Hematopoietic multipotent progenitor cell treated with erythropoietin and hydrocortisone succinate and interleukin-3 and kit ligand, for 4 days (in vitro differentiated cells): Measurements from ENCODE around the gene AAGAB.

Experiments used
- DNase-seq: peaks from one replicate; pipeline ENCODE4 v3.0.0-alpha.2; 2015

The AAGAB gene

DNA sequence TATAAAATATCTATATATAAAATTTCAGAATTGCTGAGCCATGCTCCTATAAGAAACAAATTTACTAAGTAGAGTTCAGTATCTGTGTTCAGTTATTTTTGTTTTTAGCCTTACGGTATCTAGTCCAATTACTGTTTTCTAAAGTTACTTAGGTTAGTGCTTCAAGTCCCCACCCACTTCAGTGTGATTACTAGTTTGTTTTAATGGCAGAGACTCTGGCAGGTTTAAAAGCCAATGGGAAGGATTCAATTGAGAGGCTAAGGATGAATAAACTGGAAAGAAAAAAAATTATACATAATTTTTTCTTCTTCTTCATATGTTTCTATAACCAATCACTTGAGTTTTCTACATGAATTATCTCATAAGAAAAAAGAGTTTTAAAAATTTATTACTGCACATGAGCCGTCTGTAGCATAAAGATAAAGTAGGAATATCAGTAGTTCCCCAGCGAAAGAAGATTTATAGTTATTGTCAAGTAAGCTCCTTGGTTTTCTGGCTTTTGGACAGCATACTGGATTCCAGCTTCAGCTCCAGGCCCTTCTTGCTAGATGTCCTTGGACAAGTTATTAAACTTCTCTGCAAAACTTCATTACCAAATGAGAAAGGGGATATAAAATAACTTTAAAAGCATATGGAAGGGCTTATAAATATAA lies 46.8 kb downstream of the AAGAB start:
- DNase-seq, result peak; percentile 42

DNA sequence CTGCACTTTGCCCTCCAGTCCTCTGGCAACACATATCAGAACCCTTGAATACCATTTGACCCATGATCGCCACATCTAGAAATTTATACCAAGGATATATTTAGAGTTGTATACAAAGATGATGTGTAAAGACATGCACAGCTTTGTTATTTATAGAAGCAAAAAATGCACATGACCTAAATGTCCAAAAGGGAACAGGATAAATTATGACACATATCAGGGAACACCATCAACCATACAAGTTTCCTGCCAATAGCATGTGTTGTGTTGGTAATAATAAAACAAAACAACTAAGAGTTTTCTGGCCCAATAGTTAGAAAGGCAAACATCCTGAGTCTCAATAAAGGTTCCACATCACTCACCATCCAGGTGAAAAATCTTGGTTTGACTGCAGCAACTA lies 51.5 kb downstream of the AAGAB start:
- no peak for DNase-seq

DNA sequence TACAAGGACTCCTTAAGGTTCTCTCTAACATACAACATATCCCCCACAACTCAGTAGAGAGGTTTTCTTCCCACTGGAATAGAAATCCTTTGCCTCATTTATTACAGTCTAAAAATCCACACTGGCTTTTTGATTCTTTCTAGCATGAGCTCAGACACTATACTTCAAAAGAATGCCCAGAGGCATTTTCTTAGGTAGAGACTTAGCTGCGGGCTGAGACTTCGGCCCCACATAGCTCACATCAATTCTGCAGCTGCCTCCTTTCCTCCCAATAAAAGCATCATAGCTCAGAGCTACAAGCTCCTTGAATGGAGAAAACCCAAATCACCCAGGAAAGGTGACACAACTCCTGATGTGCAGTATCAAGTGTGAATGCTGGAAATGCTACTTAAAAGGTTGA lies 52.4 kb downstream of the AAGAB start:
- no peak for DNase-seq

DNA sequence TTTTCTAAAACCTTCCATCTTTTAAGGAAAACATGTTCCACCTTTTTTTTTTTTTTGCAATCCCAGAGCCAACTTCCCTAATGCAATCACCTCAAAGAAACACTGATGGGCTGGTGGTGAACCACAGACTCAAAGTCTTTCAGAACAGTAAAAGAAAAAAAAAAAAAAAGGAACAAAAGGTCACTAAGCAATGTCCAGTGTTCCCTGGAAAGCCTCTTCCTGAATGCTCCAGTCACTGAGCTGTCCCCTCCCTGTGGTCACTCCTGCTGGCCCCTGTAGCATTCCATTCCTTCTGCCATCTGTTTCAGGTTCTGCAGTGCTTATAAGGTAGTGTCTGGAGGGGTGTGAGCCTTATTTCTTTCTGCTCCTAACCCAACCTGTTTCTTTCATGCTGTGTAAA lies 53.3 kb downstream of the AAGAB start:
- peak; percentile 19 for DNase-seq

DNA sequence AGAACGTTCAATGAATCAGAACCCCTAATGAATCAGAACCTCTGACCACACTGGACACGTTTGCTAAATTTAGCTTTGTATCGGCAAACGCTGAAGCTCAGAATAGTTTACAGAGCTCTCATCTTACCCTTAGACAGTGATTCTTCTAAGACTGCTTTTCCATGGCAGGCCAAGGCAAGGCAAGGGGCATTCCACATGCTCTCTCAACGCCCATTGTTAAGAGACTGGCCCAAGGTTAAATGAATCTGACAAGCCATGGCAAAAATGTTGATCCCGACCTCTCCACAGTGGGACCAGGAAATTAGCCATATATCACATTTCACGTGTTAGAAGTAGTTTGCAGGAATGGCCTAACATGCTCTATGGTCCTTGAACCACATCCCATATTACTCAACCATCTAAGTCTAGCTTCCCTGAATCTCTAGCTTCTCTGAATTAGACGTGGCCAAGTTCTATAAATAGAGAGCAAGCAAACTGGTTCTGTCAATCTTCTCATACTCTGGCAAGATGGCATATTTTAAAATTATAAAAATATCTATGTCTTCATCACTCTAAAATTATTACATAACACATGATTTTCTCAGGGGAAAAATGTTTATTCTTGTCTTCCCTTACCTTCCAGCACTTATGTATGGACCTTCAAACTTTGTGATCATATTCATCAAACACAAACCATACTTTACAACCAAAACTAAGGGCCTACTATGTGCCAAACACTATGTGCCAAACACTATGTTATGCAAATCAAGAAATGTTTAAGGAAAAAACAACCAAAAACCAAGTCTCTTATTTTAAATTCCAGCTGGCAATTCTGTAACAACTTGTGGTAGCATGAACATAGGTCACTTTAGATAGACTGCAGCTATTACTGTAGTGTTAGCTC lies 54.3 kb downstream of the AAGAB start:
- no peak for DNase-seq

DNA sequence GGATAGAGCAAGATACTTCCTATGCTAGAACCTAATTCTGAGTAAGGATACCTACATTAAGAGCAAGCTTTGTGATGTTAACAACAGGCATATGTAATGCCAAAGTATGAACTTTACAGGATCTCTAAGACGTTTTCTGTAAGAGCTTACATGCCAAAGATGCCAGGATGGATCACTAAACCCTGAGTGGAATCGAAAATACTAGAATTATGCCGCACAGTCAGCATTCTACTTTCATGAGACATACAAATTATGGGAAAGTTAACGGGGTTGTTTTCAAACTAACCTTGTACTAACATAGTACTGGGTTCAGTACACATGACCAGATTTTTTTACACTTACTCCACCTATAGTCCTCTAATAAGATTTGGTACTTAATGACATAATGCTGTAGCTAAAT lies 55.1 kb downstream of the AAGAB start:
- no peak for DNase-seq

DNA sequence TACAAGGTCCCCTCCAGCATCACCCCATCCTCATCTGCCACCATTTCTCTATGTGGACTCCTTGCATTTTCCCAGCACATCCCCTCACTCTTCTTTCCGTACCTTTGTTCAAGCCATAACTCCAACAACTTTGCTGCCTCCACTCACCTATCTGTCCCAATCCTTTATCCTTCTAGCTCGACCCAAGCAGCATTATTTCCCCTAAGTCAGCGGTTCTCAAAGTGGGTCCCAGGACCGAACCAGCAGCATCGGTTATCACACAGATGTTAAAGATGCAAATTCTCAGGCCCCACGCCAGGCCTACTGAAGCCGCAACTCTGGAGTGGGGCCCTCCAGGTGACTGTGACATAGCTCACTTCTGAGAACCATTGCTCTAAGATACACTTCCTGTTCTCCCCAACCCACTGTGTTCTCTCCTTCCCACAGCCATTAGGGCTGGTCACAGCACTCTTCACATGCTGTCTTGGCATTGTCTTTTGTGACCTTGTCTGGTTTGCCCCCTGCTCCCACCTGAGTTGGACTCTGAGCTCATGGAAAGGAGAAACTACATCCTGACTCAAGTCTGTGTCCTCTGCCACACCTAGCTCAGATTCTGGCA lies 56.2 kb downstream of the AAGAB start:
- DNase-seq, result no peak

DNA sequence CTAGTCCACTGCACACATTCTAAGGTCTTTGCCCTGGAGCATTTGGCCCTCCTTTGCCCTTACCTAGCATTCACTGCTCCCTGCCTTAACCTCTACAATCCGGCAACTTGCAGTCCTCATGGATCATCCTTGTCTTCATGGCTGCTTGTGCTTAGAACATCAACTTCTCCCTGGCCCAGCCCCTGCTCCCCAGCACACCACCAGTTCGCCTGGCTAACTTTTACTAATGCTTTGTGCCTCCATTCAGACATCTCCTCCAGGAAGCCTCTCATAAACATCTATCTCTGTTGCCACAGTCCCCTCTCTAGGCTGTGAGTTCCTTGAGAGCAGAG lies 57.1 kb downstream of the AAGAB start:
- no peak for DNase-seq

DNA sequence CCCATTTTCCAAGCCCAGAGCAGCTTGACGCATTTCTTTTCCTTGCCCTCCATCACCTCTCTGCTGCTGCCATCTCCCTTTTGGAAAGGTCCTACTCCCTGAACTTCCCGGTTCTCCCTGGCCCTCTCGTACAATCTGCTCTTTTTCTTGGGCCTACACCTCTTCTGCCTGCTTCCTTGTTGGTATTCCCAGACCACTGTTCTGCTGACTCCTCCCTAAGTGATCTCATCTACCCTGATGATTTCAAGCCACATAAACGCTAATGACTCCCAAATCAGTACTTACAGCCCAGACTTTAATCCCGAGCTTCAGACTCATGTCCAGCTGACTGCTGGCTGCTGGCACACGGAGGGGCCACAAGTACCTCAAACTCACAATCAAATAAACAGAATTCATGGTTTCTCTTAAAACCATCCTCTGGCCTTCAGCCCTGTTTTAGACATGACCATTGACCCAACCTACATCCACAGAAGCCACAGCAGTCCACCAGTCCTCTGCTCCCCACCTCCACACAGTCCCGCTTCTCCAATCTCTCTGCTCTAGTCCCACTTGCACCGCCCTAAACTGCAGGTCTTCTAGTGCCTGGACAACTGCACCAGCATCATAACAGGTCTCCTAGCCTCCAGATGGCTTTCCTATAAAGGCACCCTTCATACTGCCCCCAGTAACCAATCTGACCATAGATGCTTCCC lies 57.6 kb downstream of the AAGAB start:
- DNase-seq, result no peak

DNA sequence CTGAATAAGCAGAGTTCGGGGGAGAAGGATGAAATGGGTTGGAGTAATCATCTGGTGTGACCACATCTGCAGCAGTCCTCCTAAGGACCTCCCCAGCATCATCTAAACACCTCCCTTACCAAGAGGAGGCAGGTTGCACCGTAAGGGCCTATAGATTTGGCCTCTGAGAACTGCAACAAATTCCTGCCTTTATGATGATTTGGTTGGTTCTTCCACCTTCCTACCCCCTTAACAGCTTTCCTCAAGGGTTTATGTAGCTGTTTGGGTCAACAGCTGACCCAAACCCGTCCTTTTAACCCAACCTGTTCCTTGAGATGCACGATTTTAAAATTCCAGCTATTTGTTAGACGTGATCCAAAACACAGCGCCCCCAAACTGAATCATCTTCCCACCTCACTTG lies 58.2 kb downstream of the AAGAB start:
- no peak for DNase-seq

DNA sequence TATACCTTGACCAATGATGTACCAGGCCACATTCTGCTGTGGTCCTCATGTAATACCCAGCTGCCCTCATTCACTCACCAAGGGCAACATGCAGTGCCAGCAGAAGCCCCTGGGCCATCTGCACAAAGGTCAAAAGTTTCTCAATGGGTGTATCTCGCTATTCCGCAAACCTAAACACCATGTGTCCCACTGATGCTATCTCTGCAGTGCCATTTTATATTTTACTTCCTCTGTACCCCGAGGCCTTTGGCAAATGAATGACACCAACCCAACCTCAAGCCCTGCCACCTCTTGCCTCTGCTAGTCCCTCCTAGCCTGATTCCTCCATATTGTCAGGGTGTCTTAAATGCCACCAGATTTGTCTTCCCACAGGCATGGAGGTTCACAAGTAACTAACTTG lies 59.2 kb downstream of the AAGAB start:
- DNase-seq, result no peak

DNA sequence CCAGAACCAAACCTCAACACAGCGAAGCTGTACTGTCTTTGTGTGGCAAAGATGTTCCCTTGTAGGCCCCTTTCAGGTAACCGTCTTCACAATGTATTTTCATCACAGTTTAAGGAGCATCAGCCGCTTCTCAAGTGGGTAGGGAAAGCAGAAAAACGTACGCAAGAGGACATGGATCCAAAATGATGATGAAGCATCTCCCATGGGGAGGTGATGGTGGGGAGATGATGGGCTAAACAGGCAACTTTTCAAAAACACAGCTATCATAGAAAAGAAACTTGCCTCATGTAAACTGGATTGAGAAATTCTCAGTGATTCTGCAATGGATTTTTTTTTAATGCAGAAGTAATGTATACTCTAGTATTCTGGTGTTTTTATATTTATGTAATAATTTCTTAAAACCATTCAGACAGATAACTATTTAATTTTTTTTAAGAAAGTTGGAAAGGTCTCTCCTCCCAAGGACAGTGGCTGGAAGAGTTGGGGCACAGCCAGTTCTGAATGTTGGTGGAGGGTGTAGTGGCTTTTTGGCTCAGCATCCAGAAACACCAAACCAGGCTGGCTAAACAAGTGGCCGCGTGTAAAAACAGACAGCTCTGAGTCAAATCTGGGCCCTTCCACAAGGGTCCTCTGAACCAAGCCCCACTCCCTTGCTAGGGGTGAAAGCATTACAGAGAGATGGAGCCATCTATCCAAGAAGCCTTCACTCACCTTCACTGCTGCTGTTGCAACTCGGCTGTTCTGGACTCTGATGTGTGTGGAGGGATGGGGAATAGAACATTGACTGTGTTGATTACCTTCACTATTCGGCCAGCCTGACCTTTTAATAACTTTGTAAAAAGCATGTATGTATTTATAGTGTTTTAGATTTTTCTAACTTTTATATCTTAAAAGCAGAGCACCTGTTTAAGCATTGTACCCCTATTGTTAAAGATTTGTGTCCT lies 60.0 kb downstream of the AAGAB start:
- no peak for DNase-seq

DNA sequence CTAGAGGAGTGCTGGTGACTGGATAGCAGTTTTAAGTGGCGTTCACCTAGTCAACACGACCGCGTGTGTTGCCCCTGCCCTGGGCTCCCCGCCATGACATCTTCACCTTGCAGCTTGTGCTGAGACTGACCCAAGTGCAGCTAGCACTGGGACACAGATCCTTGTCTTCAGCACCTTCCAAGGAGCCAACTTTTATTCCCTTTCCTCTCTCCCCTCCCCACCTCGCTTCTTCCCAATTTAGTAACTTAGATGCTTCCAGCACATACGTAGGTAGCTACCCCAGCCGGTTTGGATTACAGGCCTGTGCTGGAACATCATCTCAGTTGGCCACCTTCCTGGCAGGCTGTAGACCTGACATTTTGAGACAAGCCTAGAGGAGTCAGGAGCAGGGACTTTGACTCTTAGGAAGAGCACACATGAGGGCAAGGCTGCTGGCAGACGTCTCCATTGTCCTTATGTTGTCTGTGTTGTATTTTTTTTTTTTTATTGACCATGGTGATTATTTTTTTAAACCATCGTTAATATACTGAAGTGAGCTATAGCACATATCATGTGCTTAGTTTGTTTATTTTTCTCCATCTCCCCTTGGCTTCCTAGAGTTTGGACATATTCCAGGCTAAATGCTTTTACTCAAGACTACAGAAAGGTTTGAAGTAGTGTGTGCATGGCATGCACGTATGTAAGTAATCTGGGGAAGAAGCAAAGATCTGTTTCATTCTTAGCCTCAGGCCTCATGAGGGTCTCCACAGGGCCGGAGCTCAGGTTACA lies 61.1 kb downstream of the AAGAB start:
- DNase-seq, result no peak

DNA sequence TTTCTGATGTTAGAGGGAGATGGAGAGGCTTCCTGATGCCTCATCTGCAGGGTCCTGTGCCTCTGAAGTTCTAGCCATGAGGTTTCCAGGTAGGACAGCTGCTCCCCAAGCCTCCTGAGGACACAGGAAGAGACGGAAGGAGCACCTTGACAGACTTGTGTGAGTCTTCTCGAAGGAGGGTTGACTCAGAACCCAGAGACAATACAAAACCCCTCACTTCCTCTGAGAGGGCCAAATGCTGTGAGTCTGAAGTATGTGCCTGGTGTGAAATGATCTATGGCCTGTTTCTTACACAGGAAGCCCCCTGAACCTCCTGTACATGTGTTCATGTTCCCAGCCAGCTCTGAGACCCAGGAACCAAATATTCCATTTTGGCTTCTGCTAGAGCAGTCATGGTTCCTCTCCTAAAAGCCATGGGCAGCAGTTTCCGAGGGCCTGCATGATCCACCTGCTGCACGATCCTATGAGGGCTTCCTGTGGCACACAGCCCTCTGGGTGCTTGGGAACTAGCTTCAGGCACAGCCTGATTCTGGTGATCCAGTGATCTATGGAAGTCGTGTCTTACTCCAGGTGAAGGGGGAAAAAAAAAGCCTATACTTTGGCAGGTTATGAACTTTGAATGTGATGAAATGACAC lies 62.2 kb downstream of the AAGAB start:
- no peak for DNase-seq

DNA sequence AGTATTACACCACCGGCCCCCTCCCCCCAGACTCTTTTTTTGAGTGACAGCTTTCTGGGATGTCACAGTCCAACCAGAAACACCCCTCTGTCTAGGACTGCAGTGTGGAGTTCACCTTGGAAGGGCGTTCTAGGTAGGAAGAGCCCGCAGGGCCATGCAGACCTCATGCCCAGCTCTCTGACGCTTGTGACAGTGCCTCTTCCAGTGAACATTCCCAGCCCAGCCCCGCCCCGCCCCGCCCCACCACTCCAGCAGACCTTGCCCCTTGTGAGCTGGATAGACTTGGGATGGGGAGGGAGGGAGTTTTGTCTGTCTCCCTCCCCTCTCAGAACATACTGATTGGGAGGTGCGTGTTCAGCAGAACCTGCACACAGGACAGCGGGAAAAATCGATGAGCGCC lies 63.6 kb downstream of the AAGAB start:
- no peak for DNase-seq

DNA sequence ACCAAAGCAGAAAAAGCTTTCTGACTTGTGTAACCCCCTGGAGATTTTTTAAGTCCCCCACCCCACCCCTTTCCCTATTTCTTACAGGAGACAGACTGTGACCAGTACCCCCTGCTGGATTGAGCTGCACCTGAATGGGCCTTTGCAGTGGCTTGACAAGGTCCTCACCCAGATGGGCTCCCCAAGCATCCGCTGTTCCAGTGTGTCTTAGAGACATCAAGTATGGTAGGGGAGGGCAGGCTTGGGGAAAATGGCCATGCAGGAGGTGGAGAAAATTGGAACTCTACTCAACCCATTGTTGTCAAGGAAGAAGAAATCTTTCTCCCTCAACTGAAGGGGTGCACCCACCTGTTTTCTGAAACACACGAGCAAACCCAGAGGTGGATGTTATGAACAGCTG lies 64.1 kb downstream of the AAGAB start:
- DNase-seq, result no peak

DNA sequence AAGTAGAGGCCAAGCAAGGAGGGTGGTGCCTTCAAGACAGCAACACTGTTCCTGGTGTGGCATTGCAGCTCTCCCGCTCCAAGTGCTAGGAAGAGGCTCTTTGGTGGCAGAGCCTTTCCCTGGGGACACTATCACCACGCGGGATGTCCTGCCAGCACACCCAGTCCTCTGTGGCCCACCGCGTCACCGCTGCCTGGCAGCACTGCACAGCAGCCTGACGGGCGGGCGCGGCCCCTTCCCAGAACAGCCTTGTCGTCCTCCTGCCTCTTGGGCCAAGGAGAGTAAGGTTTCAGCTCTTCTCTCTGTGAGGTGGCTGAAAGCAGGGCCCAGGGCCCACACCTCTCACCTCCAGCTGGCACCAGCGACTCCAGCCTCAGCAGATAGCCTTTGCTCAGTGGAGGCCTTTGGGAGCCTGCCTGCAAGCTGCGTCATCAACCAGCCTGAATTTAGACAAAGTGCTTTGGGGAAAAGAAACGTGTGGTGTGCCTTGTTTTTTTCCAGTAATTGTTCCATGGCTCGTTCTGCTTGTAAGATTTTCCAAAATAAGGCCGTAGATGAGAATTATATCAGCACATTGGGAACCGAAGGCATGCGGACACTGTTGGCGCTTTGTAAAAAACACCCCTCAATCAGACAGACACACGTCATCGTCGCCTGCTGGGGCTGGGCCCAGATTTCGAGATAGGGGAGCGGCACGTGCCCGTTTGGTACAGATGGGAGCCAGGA lies 65.0 kb downstream of the AAGAB start:
- no peak for DNase-seq

DNA sequence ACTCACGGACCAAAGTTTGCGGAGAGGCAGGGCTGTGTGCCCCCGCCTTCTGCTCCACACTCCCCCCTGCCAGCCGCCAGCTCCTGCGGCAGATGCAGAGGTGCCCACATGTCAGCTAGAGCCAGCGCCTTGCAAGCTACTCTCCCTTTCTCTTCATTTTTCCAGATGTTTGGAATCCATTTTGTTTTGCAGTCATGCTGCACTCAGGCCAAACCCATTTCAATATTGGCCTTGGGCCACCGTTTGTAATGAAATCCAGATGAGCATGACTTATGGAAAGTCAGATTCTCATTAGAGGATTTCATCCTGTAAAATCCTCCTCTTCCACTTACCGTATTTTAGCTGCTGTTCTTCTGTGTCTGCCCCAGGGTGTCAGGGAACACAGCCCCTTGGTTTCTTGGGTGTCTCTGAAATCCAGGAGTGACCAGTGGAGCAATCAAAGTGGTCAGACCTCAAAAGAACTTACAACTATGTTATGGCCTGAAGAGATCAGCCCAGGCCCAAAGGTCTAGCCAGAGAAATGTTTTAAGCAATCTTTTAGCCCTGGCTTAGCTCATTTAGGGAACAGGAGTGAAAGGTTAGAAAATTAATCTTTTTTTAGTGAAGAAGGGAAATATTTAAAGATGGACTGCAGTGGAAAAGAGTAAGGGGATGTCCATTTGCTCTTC lies 65.8 kb downstream of the AAGAB start:
- no peak for DNase-seq

DNA sequence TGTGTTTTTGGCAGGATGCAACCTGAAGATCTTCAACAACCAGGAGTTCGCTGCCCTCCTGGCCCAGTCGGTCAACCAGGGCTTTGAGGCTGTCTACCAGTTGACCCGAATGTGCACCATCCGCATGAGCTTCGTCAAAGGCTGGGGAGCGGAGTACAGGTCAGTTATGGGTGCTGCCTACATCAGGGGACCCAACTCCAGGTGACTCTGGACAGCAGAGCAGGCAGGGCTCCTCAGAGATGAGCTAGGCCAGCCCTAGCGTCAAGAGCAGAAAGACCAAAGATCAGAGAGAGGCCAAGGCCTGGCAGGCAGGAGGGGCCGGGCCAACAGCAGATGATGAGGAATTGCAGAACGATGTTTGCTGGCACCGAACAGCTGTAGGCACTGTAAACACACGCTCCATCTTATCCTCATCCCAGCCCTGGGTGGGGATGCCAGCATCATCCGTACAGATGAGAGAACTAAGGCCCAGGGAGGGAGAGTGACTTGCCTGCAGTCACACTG lies 67.1 kb downstream of the AAGAB start:
- DNase-seq, result no peak

DNA sequence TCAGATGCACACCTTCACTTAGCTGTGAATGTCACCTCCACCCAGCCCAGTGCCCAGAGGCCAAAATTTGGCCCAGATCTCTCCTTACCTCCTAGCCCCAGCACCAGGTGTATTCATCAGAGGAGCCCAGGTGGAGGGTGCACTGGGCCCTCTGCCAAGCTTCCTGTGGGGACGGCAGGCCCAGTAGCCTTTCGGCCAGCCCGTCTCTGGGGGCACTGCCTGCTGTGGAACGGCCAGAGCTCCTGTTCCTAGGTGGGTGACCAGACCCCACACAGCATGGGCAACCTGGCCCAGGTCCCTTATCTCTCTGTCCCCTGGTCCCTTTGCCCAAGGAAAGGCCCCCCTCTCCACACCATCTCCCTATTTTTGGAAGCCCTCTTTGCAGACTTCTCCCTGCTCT lies 67.8 kb downstream of the AAGAB start:
- DNase-seq, result no peak
